WERI-Rb-1 (cell line): ENCODE results near the gene NR2F1.

Experiments used
- DNase-seq: peaks from one replicate; pipeline ENCODE4 v3.0.0-alpha.2; 2020
- H3K27ac ChIP-seq: fragments of 250-450 bp; sonication (Bioruptor Pico); 2 replicates; pipeline ENCODE4 v1.5.1; 2020; ENCODE audit warnings: mild to moderate bottlenecking, moderate library complexity
- H3K27me3 ChIP-seq: fragments of 250-450 bp; sonication (Bioruptor Pico); 2 replicates; pipeline ENCODE4 v1.5.1; 2021; ENCODE audit warnings: mild to moderate bottlenecking, low read depth, moderate library complexity; ENCODE audit not compliant: insufficient read depth, severe bottlenecking
- H3K36me3 ChIP-seq: fragments of 250-450 bp; sonication (Bioruptor Pico); 2 replicates; pipeline ENCODE4 v1.5.1; 2020; ENCODE audit warnings: mild to moderate bottlenecking, moderate library complexity
- H3K4me3 ChIP-seq: 2 replicates; pipeline ENCODE4 v1.5.1; 2011; ENCODE audit warnings: low read depth, mild to moderate bottlenecking, control low read depth, low read length
- H3K9me3 ChIP-seq: fragments of 250-450 bp; sonication (Bioruptor Pico); 2 replicates; pipeline ENCODE4 v1.5.1; 2021; ENCODE audit warnings: mild to moderate bottlenecking, moderate library complexity; ENCODE audit not compliant: severe bottlenecking
- CTCF ChIP-seq: IDR thresholded peaks from 2 replicates; pipeline ENCODE4 v1.5.1; 2011; ENCODE audit warnings: low read depth, mild to moderate bottlenecking, control low read depth, inconsistent platforms, low read length

Gene NR2F1

DNA sequence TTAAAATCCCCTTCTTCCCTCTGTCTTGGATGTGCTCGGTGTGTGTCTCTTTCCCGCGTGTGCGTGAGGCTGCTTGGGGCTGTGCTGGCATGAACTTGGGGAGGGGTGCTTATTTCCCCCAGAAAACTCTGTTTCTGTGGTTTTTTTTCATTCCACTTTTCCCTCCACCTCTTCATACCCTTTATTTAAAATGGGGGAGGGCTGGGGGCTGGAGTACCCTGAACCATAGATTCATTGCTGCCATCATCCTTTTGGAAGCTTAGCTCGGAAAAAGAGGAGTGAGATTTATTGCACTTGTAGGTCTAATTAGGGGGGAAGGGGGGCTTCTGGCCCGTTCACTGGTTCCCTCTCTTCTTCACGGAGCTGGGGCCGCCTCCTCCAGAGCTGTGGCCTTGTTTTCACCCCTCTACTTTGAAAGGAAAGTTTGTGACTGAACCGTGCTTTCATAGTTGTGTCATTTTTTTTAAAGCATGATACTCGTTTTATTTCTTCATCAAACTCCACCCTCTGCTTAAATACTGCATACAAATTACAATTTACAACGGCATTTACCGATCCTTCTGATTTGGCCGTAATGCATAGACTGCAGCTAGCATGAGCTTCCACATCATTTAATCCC lies 2.9 kb downstream of the NR2F1 start:
- Histone ChIP-seq H3K36me3 (no peaks in the 10 kb centered on the region; the same call in 1 of the 2 replicates), H3K4me3 (peak overlapping the region; percentile 49), H3K9me3 (no peaks in the 10 kb centered on the region), H3K27ac (no peak overlapping the region), H3K27me3 (no peaks in the 10 kb centered on the region)
- TF ChIP-seq CTCF = no peak
- no peak for DNase-seq

GRCh38 chr5:93586736-93587596 lies 3.9 kb downstream of the NR2F1 start:
- H3K27ac ChIP-seq = no peak overlapping the region
- DNase-seq = no peak
- no peak for TF ChIP-seq CTCF
- H3K36me3 ChIP-seq = no peaks in the 10 kb centered on the region; the same call in 1 of the 2 replicates
- H3K27me3 ChIP-seq = no peaks in the 10 kb centered on the region
- H3K9me3 ChIP-seq = no peaks in the 10 kb centered on the region
- H3K4me3 ChIP-seq = no peak overlapping the region

GRCh38 chr5:93587597-93588351 lies 4.8 kb downstream of the NR2F1 start:
- no peak overlapping the region for H3K4me3 ChIP-seq

GRCh38 chr5:93588352-93589151 lies 5.5 kb downstream of the NR2F1 start:
- Histone ChIP-seq H3K27ac (no peak overlapping the region), H3K36me3 (no peaks in the 10 kb centered on the region; the same call in 1 of the 2 replicates), H3K4me3 (no peak overlapping the region), H3K27me3 (no peaks in the 10 kb centered on the region), H3K9me3 (no peaks in the 10 kb centered on the region)
- no peak for TF ChIP-seq CTCF
- DNase-seq = no peak

More at GRCh38 chr5:93587597-93588351, 4.8 kb downstream of the NR2F1 start:
- no peaks in the 10 kb centered on the region for H3K9me3 ChIP-seq
- H3K27ac ChIP-seq = no peak overlapping the region
- no peaks in the 10 kb centered on the region; the same call in 1 of the 2 replicates for H3K36me3 ChIP-seq
- no peak for TF ChIP-seq CTCF
- no peak for DNase-seq
- H3K27me3 ChIP-seq = no peaks in the 10 kb centered on the region

- TF ChIP-seq CTCF = no peak
- no peak for DNase-seq
- no peaks in the 10 kb centered on the region for H3K9me3 ChIP-seq
- H3K27me3 ChIP-seq = no peaks in the 10 kb centered on the region
- no peaks in the 10 kb centered on the region; the same call in 1 of the 2 replicates for H3K36me3 ChIP-seq
- H3K27ac ChIP-seq = no peak overlapping the region
- H3K4me3 ChIP-seq = no peak overlapping the region
These were observed 6.3 kb downstream of the NR2F1 start for GRCh38 chr5:93589152-93589828.
